Measurements from ENCODE around the gene HSPA1L. TPM values are rescaled to one million over a fixed set of nuclear protein-coding genes. Genes with fewer than 3 reads are reported as not detected.

HSPA1L gene
- total RNA-seq, 1 experiment from 2014 or later: 0.12 TPM

DNA sequence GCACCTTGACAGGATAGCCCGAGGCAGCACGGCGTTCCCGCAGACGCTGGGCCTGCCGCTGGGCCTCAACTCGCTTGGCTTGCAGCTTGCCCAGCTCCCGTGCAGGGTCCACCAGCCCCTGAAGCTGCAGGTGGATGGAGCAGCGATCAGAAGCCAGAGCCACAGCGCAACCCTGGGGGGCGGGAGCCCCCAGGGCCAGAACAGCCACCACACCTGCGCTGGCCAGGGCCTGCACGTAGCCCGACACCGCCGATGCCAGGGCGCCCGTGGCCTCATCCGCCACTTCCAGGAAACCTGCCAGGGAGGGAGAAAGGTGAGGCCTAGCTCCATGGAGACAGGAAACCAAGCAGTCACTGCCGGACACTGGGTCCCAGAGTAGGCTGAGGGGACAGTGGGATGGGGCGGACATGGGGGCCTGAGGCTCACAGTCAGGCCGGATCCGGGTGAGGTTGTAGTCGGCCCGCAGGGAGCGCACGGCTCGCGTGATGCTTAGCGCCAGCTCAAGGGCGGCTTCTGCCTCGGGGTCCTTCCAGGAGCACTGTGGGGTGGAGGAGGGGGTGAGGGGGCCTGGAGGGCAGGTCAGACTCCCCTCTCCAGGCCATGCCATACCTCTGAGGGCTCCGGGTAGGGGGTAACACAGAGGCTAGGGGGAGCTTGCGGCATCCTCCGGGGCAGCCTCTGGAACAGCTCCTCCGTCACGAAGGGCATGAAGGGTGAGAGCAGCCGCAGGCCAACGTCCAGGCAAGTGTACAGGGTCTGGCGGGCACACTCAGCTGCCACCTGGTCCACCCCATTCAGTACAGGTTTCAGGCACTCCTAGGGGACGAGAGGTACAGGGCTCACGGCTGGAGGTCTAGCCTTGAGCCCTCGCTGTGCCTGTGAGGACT, 35.8 kb downstream of the HSPA1L start:
- RAD21 ChIA-PET (ENCODE audit: low non-redundant PET in 1 of 2, low total read pairs in 2 of 2, uncharacterized antibody in 2 of 2, unreplicated experiment in 2 of 2): no interaction called here
- POLR2A ChIA-PET: interaction anchor here (1.2 kb wide), 1 partner anchor 28 kb away, joined by 3 read pairs; the partner anchor contains the start of gene LSM2

More for the DNA sequence above, 35.8 kb downstream of the HSPA1L start:
- BruUV-seq (replicated peaks): no TSS peak
- ATAC-seq (no peak), DNase-seq (ENCODE audit: low read depth, low spot score) (no peak)
- Histone ChIP-seq H2AFZ (ENCODE audit: low read depth, low read length, poor library complexity, severe bottlenecking) (no peak overlapping the region), H3K4me3 (replicated peaks in 1 of 2; ENCODE audit: low read depth in 1 of 2, low read length in 2 of 2) (no peak overlapping the region), H3K9me2 (ENCODE audit: insufficient read depth) (no peaks in the 10 kb centered on the region), H3K27ac (ENCODE audit: low read depth, low read length) (peak overlapping the region; percentile 32; the same call in 1 of the 2 replicates), H3K79me2 (ENCODE audit: insufficient read depth, low read length) (no peaks in the 10 kb centered on the region; the same call in 1 of the 2 replicates), H3K27me3 (ENCODE audit: insufficient read depth, low read length) (no peaks in the 10 kb centered on the region), H4K20me1 (ENCODE audit: insufficient read depth) (no peaks in the 10 kb centered on the region), H3K4me1 (ENCODE audit: control insufficient read depth in 1 of 2, insufficient read depth in 2 of 2, low read length in 2 of 2) (peaks cover 34 to 43% of the 10 kb centered on the region in 2 experiments), H3K36me3 (ENCODE audit: control insufficient read depth in 1 of 2, insufficient read depth in 2 of 2, low read length in 2 of 2) (peaks cover 15 to 43% of the 10 kb centered on the region in 2 experiments), H3K9me3 (ENCODE audit: control insufficient read depth in 1 of 2, insufficient read depth in 1 of 2, low read depth in 1 of 2, low read length in 2 of 2) (no peaks in the 10 kb centered on the region), H3K9ac (ENCODE audit: low read length) (no peak overlapping the region), H3K4me2 (ENCODE audit: low read length) (no peak overlapping the region)
- CTCF ChIA-PET: no interaction called here
- intact Hi-C loops (cut with micrococcal nuclease): no loop called here
- TF ChIP-seq RAD21 (IDR thresholded peaks at IDR 0.05; ENCODE audit: low read depth) (no peak), ZFX (IDR thresholded peaks at IDR 0.05) (no peak), FOSL1 (IDR thresholded peaks at IDR 0.05; ENCODE audit: low read depth) (no peak), SRF (IDR thresholded peaks at IDR 0.05; ENCODE audit: low read depth) (no peak), ELF1 (IDR thresholded peaks at IDR 0.05; ENCODE audit: borderline replicate concordance, low read depth) (no peak), ZNF274 (IDR thresholded peaks at IDR 0.05; ENCODE audit: low read depth, low read length) (no peak), SP1 (IDR thresholded peaks at IDR 0.05; ENCODE audit: low read depth) (no peak), EGR1 (IDR thresholded peaks at IDR 0.05; ENCODE audit: low read depth) (no peak), EZH2 (IDR thresholded peaks at IDR 0.05) (no peak), SIN3A (IDR thresholded peaks at IDR 0.05; ENCODE audit: low read depth) (no peak), REST (IDR thresholded peaks at IDR 0.05; ENCODE audit: low read depth) (no peak), TCF7L2 (IDR thresholded peaks at IDR 0.05; ENCODE audit: borderline replicate concordance, extremely low read depth, insufficient read depth, insufficient read length) (no peak), JUND (IDR thresholded peaks at IDR 0.05) (no peak), CEBPB (IDR thresholded peaks at IDR 0.05; ENCODE audit: low read depth) (no peak)
- TF ChIP-seq, protein P1, sequence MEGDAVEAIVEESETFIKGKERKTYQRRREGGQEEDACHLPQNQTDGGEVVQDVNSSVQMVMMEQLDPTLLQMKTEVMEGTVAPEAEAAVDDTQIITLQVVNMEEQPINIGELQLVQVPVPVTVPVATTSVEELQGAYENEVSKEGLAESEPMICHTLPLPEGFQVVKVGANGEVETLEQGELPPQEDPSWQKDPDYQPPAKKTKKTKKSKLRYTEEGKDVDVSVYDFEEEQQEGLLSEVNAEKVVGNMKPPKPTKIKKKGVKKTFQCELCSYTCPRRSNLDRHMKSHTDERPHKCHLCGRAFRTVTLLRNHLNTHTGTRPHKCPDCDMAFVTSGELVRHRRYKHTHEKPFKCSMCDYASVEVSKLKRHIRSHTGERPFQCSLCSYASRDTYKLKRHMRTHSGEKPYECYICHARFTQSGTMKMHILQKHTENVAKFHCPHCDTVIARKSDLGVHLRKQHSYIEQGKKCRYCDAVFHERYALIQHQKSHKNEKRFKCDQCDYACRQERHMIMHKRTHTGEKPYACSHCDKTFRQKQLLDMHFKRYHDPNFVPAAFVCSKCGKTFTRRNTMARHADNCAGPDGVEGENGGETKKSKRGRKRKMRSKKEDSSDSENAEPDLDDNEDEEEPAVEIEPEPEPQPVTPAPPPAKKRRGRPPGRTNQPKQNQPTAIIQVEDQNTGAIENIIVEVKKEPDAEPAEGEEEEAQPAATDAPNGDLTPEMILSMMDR (IDR thresholded peaks at IDR 0.05 in 2 of 3, conservative IDR thresholded peaks at IDR 0.05 in 1 of 3; ENCODE audit: borderline replicate concordance in 1 of 3, insufficient read depth in 1 of 3, low read depth in 2 of 3, low read length in 2 of 3): no peak
- TF ChIP-seq, protein P2, sequence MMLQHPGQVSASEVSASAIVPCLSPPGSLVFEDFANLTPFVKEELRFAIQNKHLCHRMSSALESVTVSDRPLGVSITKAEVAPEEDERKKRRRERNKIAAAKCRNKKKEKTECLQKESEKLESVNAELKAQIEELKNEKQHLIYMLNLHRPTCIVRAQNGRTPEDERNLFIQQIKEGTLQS (IDR thresholded peaks at IDR 0.05): no peak
- TF ChIP-seq, protein P3, sequence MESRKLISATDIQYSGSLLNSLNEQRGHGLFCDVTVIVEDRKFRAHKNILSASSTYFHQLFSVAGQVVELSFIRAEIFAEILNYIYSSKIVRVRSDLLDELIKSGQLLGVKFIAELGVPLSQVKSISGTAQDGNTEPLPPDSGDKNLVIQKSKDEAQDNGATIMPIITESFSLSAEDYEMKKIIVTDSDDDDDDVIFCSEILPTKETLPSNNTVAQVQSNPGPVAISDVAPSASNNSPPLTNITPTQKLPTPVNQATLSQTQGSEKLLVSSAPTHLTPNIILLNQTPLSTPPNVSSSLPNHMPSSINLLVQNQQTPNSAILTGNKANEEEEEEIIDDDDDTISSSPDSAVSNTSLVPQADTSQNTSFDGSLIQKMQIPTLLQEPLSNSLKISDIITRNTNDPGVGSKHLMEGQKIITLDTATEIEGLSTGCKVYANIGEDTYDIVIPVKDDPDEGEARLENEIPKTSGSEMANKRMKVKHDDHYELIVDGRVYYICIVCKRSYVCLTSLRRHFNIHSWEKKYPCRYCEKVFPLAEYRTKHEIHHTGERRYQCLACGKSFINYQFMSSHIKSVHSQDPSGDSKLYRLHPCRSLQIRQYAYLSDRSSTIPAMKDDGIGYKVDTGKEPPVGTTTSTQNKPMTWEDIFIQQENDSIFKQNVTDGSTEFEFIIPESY (IDR thresholded peaks at IDR 0.05; ENCODE audit: extremely low read depth, insufficient replicate concordance, low read length): no peak
- TF ChIP-seq, protein P4, sequence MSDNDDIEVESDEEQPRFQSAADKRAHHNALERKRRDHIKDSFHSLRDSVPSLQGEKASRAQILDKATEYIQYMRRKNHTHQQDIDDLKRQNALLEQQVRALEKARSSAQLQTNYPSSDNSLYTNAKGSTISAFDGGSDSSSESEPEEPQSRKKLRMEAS (IDR thresholded peaks at IDR 0.05): no peak
